NCI-H1092 (cell line): Measurements from ENCODE around the gene SST.
"Not testable (repeated sequence)": the region's sequence is repeated elsewhere in the genome, so short reads cannot be mapped to it uniquely, and the experiment has no call there.

ENCODE experiments used
- DNase-seq: peaks from one replicate; lab custom pipeline; 2025; lab: John Stamatoyannopoulos, UW

Gene SST

DNA sequence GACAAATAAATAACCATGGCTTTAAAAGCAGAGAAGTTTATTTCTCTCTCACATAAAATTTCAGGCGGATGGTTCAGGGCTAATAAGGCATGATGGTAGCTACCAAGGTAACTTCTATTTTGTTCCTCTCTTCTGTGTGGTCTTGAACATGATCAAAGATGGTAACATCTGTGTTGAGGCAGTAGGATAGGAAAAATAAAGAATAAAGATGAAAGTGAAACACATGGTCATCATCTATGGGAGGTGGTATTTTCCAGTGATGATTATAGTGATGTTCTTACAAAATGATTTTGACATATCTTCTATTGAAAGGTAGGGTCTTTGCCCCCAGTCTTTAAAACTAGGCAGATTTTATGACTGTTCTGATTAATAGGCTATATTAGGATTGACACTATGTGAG is 14.2 kb upstream of the SST start:
- DNase-seq = no peak

DNA sequence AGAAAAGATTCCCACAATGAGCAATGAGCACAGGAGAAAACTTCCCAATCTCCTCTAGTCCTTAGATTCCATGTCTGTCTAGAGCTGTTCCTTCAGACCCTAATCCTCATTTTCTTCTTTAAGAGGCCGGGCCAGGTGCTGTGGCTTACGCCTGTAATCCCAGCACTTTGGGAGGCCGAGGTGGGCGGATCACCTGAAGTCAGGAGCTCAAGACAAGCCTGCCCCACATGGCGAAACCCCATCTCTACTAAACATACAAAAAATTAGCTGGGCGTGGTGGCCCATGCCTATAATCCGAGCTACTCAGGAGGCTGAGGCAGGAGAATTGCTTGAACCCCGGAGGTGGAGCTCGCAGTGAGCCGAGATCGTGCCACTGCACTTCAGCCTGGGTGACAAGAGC is 11.6 kb upstream of the SST start:
- not testable (repeated sequence) for DNase-seq

DNA sequence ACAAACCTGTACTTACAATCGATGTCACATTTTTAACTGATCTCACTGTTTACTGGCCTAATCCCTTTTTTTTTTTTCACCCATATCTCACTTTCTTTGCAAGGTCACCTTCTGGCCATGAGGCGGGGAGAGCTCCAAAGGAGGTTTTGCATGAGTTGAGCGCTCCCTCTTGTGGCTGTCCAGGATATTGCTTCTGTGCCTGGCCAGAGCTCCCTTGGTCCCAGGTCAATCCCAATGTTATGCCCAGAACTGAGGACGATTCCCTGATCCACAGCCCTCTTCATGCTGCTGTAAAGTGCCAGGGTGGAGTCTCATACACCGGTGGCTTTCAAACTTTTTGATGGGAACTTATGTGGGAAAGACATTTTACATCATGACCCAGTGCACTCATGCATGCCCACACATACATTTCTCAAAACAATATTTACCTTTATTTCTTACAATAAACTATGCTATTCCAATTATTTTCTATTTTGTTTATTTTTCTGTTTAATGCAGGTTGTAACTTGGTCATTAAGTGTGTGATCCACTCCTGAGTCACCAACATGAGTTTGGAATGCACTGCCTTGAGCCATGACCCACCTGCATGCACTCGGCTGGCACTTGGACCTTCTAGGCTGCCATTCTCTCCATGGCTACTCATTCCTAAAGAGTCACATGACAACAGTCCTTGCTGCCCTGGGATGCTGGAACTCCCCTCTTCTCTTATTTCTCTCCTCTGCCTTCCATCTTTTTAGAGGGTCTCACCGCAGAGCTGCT is 9.6 kb upstream of the SST start:
- peak; percentile 60 for DNase-seq

- DNase-seq = no peak
Measured at GRCh38 chr3:187678726-187679268, 8.6 kb upstream of the SST start.

DNA sequence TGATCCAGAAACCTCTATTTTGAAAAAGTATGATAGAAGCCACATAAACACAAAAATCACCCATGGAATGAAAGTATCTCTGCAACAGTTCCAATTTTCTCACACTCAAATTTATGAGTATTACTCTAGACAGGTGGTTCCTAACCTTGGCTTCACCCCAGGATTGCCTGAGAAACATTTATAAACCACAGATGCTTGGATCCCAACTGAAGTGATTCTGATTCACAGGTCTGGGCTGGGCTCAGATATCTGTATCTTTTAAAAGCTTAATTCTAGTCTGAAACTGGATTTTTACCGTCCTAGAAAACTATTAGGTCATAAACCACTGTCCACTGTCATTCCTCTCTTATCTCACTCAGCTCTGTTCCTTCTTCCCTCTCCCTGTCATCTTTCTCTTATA is 7.4 kb upstream of the SST start:
- DNase-seq = no peak

GRCh38 chr3:187673012-187673411 is 2.8 kb upstream of the SST start:
- DNase-seq = no peak

GRCh38 chr3:187667526-187667925 is 2.7 kb downstream of the SST start:
- DNase-seq = peak; percentile 15

DNA sequence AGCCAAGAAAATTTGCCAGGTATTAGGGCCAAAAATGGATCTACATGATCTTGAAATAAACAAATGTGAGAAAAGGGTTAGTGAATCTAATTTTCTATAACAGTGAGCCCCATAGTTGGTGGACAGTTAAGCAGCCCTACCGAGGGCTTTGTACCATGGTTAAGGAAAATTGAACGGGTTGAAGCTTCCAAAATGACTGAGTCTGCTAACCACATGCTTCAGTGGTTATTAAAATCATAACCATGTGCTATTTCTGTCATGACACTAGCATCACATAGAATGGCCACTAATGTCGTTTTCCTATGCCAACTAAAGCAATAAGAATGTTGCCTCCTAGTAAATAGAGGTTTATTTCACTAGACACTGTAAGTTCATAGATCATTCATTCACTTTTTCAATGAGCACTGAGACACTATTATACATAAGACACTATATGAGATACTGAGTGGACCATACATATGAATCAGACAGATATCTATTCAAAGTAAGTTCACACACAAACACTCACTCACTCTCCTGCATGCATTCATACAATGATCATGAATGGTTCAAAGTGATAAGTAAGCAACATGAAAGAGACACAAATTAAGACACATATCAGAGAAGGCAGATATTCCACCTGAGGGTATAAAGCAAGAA is 4.3 kb downstream of the SST start:
- DNase-seq = no peak

DNA sequence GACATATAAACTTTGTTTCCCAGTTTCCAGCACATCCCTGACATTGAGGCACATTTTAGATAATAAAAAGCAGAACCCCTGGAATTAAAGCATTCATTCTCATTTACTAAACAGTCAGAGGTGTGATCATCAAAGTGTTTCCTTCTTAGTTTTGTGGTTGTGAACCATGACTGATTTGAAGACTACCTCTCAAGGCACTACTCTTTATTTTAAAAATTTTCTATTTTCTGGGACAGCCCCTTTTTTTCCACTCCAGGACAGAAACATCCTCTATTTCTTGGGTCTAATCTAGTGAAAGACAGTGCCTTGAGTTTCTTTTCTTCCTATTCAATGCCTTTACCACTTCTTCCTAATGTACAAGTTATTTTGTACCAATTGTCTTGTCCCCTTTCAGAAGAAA is 5.2 kb downstream of the SST start:
- no peak for DNase-seq

DNA sequence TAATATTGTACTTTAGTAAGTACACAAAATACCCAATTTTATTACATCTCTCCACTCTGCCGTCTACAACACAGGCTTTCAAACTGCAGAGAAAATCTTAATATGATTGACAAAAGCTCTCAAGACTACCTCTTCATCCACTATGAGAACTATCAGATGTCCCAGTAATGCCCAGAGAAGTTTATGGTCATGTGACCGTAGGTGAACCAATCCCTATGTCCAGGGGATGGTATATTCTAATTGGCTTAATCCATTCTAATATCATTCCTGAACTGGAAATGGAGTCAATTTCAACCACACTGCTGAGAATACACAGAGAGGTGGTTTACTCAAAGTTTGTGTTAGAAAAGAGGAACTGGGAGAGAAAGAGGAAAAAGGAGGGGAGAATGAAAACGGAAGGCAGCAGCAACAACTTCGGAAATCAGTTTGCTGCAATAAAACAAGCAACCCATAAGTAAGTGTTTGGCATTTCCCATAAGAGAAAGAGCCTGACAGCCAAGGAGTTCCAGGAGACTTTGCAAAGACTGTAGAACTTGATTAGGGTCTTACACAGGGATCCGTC is 7.3 kb downstream of the SST start:
- no peak for DNase-seq

GRCh38 chr3:187661267-187661666 is 8.9 kb downstream of the SST start:
- no peak for DNase-seq

GRCh38 chr3:187651282-187651681 is 18.9 kb downstream of the SST start:
- no peak for DNase-seq

DNA sequence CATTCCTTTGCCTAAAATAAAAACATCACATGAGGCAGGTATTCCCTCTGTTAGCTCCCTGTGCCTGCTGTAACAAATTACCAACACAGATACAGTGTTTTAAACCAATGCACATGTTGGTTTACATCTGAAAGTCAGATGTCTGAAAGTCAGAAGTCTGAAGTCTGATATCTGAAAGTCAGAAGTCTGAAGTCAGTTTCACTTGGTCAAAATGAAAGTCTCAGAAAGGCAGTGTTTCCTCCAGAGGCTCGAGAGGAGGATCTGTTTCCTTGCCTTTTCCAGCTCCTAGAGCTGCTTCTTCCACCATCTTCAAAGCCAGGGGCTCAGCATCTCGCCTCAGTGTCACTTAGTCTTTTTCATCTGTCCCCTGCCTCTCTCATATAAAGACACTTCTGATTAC is 22.0 kb downstream of the SST start:
- no peak for DNase-seq

DNA sequence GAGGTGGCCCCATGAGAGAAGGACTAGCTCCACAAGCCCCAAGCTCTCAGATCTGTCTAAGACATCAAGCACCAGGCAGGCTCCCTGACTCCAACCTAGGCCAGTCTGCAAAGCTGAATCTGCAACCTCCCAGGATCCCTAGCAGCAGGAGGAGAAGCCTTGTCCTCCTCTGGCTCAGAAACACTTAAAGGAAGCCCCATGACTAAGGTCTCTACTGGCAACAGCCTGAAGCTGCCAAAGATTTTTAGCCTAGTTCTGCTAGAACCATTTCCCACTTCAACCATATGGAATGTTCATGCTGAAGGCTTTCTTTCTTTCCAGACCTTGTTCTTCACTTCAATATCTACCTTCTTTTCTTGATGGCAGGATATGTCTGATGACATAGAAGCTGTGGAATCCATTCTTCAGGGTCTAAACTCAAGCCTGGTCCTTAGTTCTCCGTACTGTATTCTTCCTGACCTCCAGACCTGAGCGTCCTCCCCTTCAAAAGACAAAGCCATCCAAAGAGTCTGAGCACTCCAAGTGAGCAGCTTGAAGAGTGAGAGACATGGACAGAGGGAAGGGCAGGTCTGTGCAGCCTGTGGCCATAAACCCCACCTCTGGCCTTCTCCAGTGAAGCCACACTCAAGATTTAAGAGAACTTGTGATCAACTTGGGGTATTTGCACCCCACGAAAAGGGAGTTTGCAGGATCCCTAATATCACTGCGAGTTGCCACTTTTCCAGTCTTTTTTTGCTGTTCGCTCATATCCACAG is 23.1 kb downstream of the SST start:
- DNase-seq = no peak

DNA sequence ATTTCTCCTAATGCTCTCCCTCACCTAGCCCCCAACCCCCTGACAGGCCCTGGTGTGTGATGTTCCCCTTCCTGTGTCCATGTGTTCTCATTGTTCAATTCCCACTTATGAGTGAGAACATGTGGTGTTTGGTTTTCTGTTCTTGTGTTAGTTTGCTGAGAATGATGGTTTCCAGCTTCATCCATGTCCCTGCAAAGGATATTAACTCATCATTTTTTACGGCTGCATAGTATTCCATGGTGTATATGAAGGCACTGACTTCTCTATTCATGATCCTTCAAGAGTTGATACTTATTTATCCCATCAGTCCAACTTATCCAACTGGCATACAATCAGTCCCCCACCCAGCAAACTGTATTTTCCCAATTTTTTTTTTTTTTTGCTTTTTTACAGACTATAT is 24.8 kb downstream of the SST start:
- DNase-seq = not testable (repeated sequence)

DNA sequence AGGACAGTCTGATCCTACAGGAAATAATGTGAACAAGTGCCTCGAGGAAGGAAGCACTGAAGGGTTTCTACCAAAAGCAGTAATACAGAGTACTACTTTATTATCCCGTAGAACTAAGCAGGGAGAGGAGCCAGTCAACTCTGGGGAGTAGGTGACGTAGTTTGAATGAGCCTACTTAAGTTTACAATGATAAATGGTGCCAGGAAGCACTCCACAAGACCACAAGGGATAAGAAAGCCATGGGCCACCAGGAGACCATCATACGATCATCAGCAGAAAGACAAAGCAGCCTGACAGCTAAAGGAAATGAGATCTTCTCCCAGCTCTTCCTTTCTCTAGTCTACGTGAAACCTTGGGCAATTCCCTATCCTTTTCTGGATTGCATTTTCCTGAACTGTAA is 27.3 kb downstream of the SST start:
- DNase-seq = no peak

DNA sequence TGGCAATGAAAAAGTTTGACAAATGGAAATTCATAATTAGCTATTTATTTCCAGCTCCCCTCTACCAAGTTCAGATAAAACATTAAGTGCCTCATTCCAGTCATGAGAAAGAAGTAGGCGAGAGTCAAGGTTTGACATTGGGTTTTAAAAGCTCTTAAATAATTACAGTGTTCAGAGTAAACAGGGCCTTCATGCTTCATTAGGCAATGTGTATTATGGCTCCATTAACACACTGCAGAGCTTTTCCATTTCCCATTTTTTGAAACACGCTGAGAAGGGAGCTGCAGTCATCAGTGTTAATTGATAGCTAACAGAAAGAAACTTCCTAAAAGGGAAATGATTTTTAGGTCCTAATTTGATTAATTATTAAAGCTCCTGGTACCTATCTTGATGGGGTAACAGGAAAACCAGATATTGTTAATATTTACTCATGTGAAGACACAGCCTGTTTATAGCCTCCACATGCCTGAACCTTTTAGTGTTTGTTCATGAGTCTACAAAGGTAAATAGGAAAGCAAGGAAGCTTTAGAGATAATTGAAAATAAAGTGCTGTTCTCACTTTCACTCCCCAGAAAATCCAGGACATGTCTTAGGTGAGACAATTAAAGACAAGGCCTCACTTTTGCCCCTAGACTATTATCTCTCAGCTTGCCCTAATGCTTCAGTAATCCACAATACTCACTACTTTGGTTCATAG is 28.7 kb downstream of the SST start:
- DNase-seq = no peak

GRCh38 chr3:187640569-187641059 is 29.6 kb downstream of the SST start:
- DNase-seq = no peak

DNA sequence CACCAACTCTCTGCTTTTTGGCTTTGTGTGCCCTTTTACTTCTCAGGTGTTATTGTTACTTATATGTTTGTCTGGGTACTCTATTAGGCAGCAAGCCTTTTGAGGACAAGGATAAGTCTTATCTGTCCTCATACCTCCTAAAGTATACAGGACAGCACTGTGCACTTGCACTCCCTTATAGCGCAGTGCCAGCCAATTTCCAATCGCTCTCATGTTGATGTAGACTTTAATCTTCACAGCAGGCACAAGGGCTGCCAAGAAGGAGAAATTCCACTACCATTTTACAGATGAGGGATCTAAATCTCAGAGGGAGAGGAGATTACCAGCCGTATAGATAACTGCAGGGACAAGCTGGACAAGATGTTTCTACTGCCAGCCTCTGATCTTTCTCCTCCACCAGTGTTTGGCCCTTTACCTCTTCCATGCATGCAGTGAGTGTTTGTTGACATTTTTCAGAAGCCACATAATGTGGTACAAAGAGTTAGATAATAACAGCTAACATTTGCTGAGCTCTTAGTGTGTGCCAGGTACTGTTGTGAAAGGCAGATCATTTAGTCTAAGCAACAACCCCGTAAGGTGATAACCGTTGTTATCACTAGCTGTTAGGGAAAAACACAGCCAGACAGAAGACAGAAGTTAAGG is 30.1 kb downstream of the SST start:
- no peak for DNase-seq

GRCh38 chr3:187636528-187636927 is 33.7 kb downstream of the SST start:
- DNase-seq = no peak

DNA sequence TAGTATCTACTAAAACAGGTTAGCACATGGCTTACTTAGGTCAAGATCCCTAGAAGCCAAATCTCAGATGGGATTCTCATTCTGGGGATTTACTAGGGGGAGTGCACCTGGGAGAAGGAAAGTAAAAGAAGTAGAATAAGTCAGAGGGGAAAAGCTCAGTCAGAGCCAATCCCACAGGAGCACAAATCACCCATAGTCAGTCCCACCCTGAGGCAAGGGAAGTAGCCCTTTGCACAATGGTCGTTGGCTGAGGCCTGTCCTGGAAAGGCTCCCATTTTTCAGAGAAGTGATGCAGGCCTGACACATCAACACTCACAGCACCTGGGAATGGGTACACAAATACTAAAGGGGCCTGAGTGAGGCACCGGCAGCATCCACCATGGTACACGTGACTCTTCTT is 39.8 kb downstream of the SST start:
- DNase-seq = no peak
